Liver (tissue), 9 donors: ENCODE results near the gene CDCA4. TPM values are rescaled to one million over a fixed set of nuclear protein-coding genes. Genes with fewer than 3 reads are reported as not detected.

Experiments
- DNase-seq: peaks from one replicate; pipeline ENCODE4 v3.0.0-alpha.2; 2017; ENCODE audit warnings: low spot score
- H3K27ac ChIP-seq, 2 donors: one replicate each; pipeline ENCODE4 v1.7.0; 2013; ENCODE audit warnings: inconsistent platforms in 2 of 2, low read length in 2 of 2, control low read depth in 1 of 2, low read depth in 1 of 2, mild to moderate bottlenecking in 1 of 2
- H3K27me3 ChIP-seq, 4 donors: one replicate each; pipeline versions ENCODE4 v1.6.1 to v1.7.0; 2013; ENCODE audit warnings: low read length in 3 of 4, inconsistent platforms in 1 of 4, mild to moderate bottlenecking in 1 of 4, moderate library complexity in 1 of 4; ENCODE audit not compliant: control insufficient read depth in 4 of 4, insufficient read depth in 4 of 4
- H3K36me3 ChIP-seq, 4 donors: one replicate each; pipeline versions ENCODE4 v1.6.1 to v1.7.0; 2013; ENCODE audit warnings: low read length in 3 of 4, mild to moderate bottlenecking in 3 of 4, low read depth in 1 of 4, moderate library complexity in 1 of 4; ENCODE audit not compliant: control insufficient read depth in 4 of 4, insufficient read depth in 3 of 4
- H3K4me1 ChIP-seq, 4 donors: one replicate each; pipeline versions ENCODE4 v1.6.1 to v1.7.0; 2013; ENCODE audit warnings: low read length in 3 of 4, mild to moderate bottlenecking in 3 of 4, moderate library complexity in 1 of 4; ENCODE audit not compliant: control insufficient read depth in 4 of 4, insufficient read depth in 4 of 4
- H3K4me3 ChIP-seq, 3 donors: one replicate each; pipeline versions ENCODE4 v1.6.1 to v1.7.0; 2013; ENCODE audit warnings: low read length in 3 of 3, control low read depth in 1 of 3, low read depth in 1 of 3, mild to moderate bottlenecking in 1 of 3
- H3K9ac ChIP-seq, 2 donors: one replicate each; pipeline ENCODE4 v1.7.0; 2013; ENCODE audit warnings: low read length in 2 of 2, mild to moderate bottlenecking in 2 of 2, moderate library complexity in 2 of 2, control low read depth in 1 of 2, low read depth in 1 of 2
- H3K9me3 ChIP-seq, 4 donors: one replicate each; pipeline versions ENCODE4 v1.6.1 to v1.7.0; 2013; ENCODE audit warnings: low read length in 3 of 4; ENCODE audit not compliant: control insufficient read depth in 4 of 4
- ATF3 ChIP-seq: IDR thresholded peaks from 2 replicates; pipeline ENCODE4 v1.6.1; 2016; ENCODE audit warnings: antibody characterized with exemption
- JUND ChIP-seq, 2 donors: IDR thresholded peaks; 2 replicates each; pipeline ENCODE4 v1.6.1; 2016; ENCODE audit warnings: antibody characterized with exemption in 2 of 2
- NR2F2 ChIP-seq: IDR thresholded peaks from 2 replicates; pipeline ENCODE4 v1.6.1; 2016; ENCODE audit warnings: antibody characterized with exemption
- SP1 ChIP-seq: IDR thresholded peaks from 2 replicates; pipeline ENCODE4 v1.6.1; 2018; ENCODE audit warnings: antibody characterized with exemption, mild to moderate bottlenecking
- YY1 ChIP-seq: IDR thresholded peaks from 2 replicates; pipeline ENCODE4 v1.6.1; 2016; ENCODE audit warnings: antibody characterized with exemption, mild to moderate bottlenecking
- ZBTB33 ChIP-seq: IDR thresholded peaks from 2 replicates; pipeline ENCODE4 v1.6.1; 2016; ENCODE audit warnings: antibody characterized with exemption
- WGBS: extraction: QIAGEN DNeasy Blood & Tissue Kit; methylation state at CpG from one replicate; pipeline ENCODE4 v1.1.7; 2013; 5-methylcytosine and 5-hydroxymethylcytosine counted together
- polyA plus RNA-seq, 2 donors: library from polyadenylated mRNA; stranded (reverse) in 1 of 2; unstranded in 1 of 2; fragments of 200-250 nt in 1 of 2; fragments of >200 nt in 1 of 2; fragmentation: Nextera tagmentation in 1 of 2; extraction: Ambion mirVana in 1 of 2; gene quantifications; one replicate each; pipeline versions ENCODE4 v1.2.1 to v1.2.3, GENCODE V29; 2013 to 2015
- total RNA-seq, 2 donors: library from RNA; depleted of rRNA; stranded (reverse); fragments of >200 nt; gene quantifications; one replicate each; pipeline ENCODE4 v1.2.3, GENCODE V29; 2014
- donor health status: healthy.
- donor health status: healthy.
- donor health status: healthy.
- donor health status: healthy.
- donor health status: healthy.

Gene CDCA4
- total and polyA plus RNA-seq, 4 donors = 1.2 to 34.5 (median 2.7) TPM

- no peak overlapping the region for H3K4me3 ChIP-seq
- H3K9ac ChIP-seq = no peak overlapping the region
- H3K9me3 ChIP-seq = no peaks in the 10 kb centered on the region
- DNase-seq = no peak
- WGBS = 63% methylated on average over 1 of the region's 1 CpG
- TF ChIP-seq SP1 = no peak
- TF ChIP-seq NR2F2 = no peak
- TF ChIP-seq ZBTB33 = no peak
- no peaks in the 10 kb centered on the region for H3K27me3 ChIP-seq
- H3K36me3 ChIP-seq = no peaks in the 10 kb centered on the region
- peaks cover 0 to 4% (median 2%) of the 10 kb centered on the region in 4 donors for H3K4me1 ChIP-seq
- no peak overlapping the region for H3K27ac ChIP-seq
Measured at GRCh38 chr14:105026802-105027563, 6.1 kb upstream of the CDCA4 start.

- Histone ChIP-seq H3K4me3 (no peak overlapping the region), H3K9me3 (no peaks in the 10 kb centered on the region), H3K27ac (no peak overlapping the region), H3K9ac (no peak overlapping the region), H3K27me3 (no peaks in the 10 kb centered on the region), H3K4me1 (peaks cover 5 to 10% (median 8%) of the 10 kb centered on the region in 4 donors), H3K36me3 (no peaks in the 10 kb centered on the region)
- DNase-seq = no peak
- TF ChIP-seq ATF3 (no peak), YY1 (no peak), NR2F2 (no peak), JUND (IDR thresholded peaks at IDR 0.05) (no peak)
- 90% methylated on average over 16 of the region's 16 CpGs for WGBS
Measured at GRCh38 chr14:105026033-105026785, 5.3 kb upstream of the CDCA4 start.

GRCh38 chr14:105025429-105025828, 4.5 kb upstream of the CDCA4 start:
- no peak for DNase-seq
- TF ChIP-seq ATF3 = no peak
- no peak for TF ChIP-seq ZBTB33
- no peak overlapping the region for H3K27ac ChIP-seq
- H3K4me1 ChIP-seq = peaks cover 5 to 10% (median 8%) of the 10 kb centered on the region in 4 donors
- no peak overlapping the region for H3K4me3 ChIP-seq
- H3K9ac ChIP-seq = no peak overlapping the region
- WGBS = 95% methylated on average over 6 of the region's 6 CpGs
- no peaks in the 10 kb centered on the region for H3K36me3 ChIP-seq
- H3K27me3 ChIP-seq = no peaks in the 10 kb centered on the region
- no peaks in the 10 kb centered on the region for H3K9me3 ChIP-seq
